Uterus (tissue), 4 donors: Measurements from ENCODE around the gene ACTL10. TPM values are rescaled to one million over a fixed set of nuclear protein-coding genes. Genes with fewer than 3 reads are reported as not detected.
A peak's percentile ranks its signal among the peaks of the same experiment; 100 is the strongest.

ENCODE experiments used
- DNase-seq, 2 donors: peaks; one replicate each; pipeline ENCODE4 v3.0.0-alpha.2; 2019 to 2020
- H3K27ac ChIP-seq, 2 donors: fragments of 200-600 bp; sonication (generic); 1 replicate in 1 of 2; 2 replicates in 1 of 2; pipeline ENCODE4 v1.5.1; 2016 to 2018
- H3K27me3 ChIP-seq, 2 donors: fragments of 200-600 bp; sonication (generic); one replicate each; pipeline ENCODE4 v1.5.1; 2018 to 2019; ENCODE audit warnings: control low read depth in 1 of 2
- H3K36me3 ChIP-seq, 2 donors: fragments of 200-600 bp; sonication (generic); one replicate each; pipeline ENCODE4 v1.5.1; 2019; ENCODE audit warnings: control low read depth in 1 of 2
- H3K4me1 ChIP-seq, 2 donors: fragments of 200-600 bp; sonication (generic); one replicate each; pipeline ENCODE4 v1.5.1; 2018 to 2019; ENCODE audit warnings: control low read depth in 1 of 2
- H3K4me3 ChIP-seq, 2 donors: fragments of 200-600 bp; sonication (generic); 1 replicate in 1 of 2; 2 replicates in 1 of 2; pipeline ENCODE4 v1.5.1; 2018 to 2019; ENCODE audit warnings: mild to moderate bottlenecking in 1 of 2
- H3K9me3 ChIP-seq, 2 donors: fragments of 200-600 bp; sonication (generic); one replicate each; pipeline ENCODE4 v1.5.1; 2019; ENCODE audit warnings: control low read depth in 1 of 2
- CTCF ChIP-seq, 4 experiments: fragments of 200-600 bp in 2 of 4; fragments of 450-650 bp in 2 of 4; sonication (generic) in 2 of 4; IDR thresholded peaks; one replicate each; pipeline ENCODE4 v1.5.1; 2016 to 2019; ENCODE audit warnings: antibody characterized with exemption in 4 of 4, mild to moderate bottlenecking in 2 of 4, moderate library complexity in 1 of 4
- POLR2A ChIP-seq, 2 donors: fragments of 450-650 bp; IDR thresholded peaks; one replicate each; pipeline ENCODE4 v1.6.1; 2016; ENCODE audit warnings: antibody characterized with exemption in 2 of 2, mild to moderate bottlenecking in 1 of 2, moderate library complexity in 1 of 2
- intact Hi-C: fragments of 100-400 bp; cut with DNase I; formaldehyde crosslinking; loops from one replicate; pipeline ENCODE4 v1.15.1; 2023; ENCODE audit warnings: low total_unique reads
- total RNA-seq, 4 donors: library from RNA; depleted of rRNA in 3 of 4; stranded (reverse); fragments of >200 nt in 3 of 4; gene quantifications; one replicate each; pipeline versions ENCODE4 v1.1.0 to v1.2.4, GENCODE V29; 2014 to 2023
- donor health status: DM: yes; HTN: yes; CAD: no.

The ACTL10 gene
- total RNA-seq, 4 donors from 2014 or later: 1.4 to 4.4 (median 1.9) TPM; not detected in 1

GRCh38 chr20:33660035-33660684 lies 6.6 kb upstream of the ACTL10 start:
- no peaks in the 10 kb centered on the region for H3K9me3 ChIP-seq
- no peak for TF ChIP-seq POLR2A (IDR thresholded peaks at IDR 0.05)
- no peak for TF ChIP-seq CTCF (IDR thresholded peaks at IDR 0.05)
- peaks cover 0 to 7% of the 10 kb centered on the region in 2 donors for H3K4me1 ChIP-seq
- H3K27me3 ChIP-seq: no peaks in the 10 kb centered on the region
- no peak overlapping the region for H3K4me3 ChIP-seq
- peak in 1 of 2 donors; percentile 18 for DNase-seq
- H3K36me3 ChIP-seq: no peaks in the 10 kb centered on the region
- intact Hi-C loops: no loop called here
- no peak overlapping the region for H3K27ac ChIP-seq

DNA sequence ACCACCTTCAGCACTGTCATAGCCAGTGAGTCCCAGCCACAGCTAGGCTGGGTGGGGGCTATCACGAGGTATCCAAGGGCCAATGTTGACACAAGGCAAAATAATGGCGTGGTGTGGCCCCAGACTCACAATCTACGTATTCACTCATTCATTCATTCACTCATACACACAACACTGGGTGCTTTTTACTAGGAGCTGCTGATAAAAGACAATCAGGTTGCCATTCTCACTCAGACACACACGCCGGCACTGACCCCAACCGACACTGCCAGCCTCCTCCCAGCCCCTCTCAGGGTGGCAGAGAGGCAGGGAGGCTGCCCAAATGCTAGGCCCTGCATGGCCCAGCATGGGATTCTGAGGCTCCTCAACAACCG lies 6.1 kb upstream of the ACTL10 start:
- Histone ChIP-seq H3K4me1 (peaks cover 0 to 7% of the 10 kb centered on the region in 2 donors), H3K36me3 (no peaks in the 10 kb centered on the region), H3K27me3 (no peaks in the 10 kb centered on the region), H3K4me3 (no peak overlapping the region), H3K27ac (no peak overlapping the region), H3K9me3 (no peaks in the 10 kb centered on the region)
- no peak for DNase-seq
- TF ChIP-seq POLR2A (IDR thresholded peaks at IDR 0.05) (no peak), CTCF (IDR thresholded peaks at IDR 0.05) (no peak)
- intact Hi-C loops: no loop called here

- peak within 1 kb of the TSS; percentile 60 to 72 for H3K4me3 ChIP-seq
- peak in 1 of 2 donors; percentile 18 for DNase-seq
- H3K27me3 ChIP-seq: no peaks in the 10 kb centered on the region
- intact Hi-C loops: no loop called here
- TF ChIP-seq CTCF (IDR thresholded peaks at IDR 0.05): no peak
- no peak for TF ChIP-seq POLR2A (IDR thresholded peaks at IDR 0.05)
- peaks cover 0 to 7% of the 10 kb centered on the region in 2 donors for H3K4me1 ChIP-seq
- H3K27ac ChIP-seq: peak within 1 kb of the TSS; percentile 89 to 91
- no peaks in the 10 kb centered on the region for H3K9me3 ChIP-seq
- H3K36me3 ChIP-seq: no peaks in the 10 kb centered on the region
Observed at GRCh38 chr20:33662172-33662571, 4.6 kb upstream of the ACTL10 start, which contains the start of gene C20orf144. TSS of gene C20orf144 (plus strand) at chr20:33662327. CDS start at chr20:33662346, 19 bp downstream.

DNA sequence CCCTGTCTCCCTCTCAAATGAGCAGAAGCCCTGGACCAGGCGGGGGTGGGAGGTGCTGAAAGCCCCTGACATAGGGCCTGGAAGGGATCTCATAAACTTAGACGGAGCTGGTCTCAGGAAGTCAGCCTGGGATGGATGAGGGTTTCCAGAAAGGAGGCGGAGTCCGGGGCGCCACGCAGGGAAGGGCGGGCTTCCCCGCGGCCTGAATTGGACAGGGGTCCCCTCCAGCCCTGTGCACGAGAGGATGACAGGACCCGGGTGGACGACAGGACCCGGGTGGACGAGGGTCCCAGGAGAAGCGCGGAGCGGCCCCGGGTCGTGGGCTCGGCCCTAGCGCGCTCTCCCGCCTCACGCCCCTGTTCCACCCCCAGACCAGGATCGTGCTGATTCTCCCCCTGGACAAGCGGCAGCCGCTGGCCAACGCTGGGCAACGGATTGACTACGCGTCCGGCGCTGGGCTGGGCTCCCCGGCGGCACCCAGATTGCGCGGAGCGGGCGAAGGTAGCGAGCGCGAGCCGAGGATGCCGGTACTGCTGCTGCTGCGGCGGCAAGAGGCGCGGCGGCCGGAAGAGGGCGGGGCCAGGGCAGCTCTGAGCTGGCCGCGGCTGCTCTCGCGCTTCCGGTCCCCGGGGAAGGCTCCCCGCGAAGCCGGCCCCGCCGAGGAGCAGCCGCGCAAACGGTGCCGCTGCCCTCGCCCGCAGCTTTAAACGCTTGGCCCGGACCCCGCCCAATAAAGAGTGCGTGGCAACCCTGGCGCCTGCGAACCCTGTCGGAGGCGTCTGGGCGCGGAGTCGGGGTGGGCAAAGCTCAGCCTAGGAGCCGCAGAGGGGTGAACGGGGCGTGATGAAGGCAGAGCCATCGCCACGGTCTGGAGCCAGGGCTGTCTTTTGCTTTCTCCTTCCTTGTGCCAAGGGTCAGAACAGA lies 3.3 kb upstream of the ACTL10 start:
- TF ChIP-seq POLR2A (IDR thresholded peaks at IDR 0.05): peak; percentile 29 to 73
- TF ChIP-seq CTCF (IDR thresholded peaks at IDR 0.05): peak in 1 of 4 experiments; percentile 26
- Histone ChIP-seq H3K9me3 (no peaks in the 10 kb centered on the region), H3K4me1 (peaks cover 0 to 7% of the 10 kb centered on the region in 2 donors), H3K36me3 (no peaks in the 10 kb centered on the region), H3K27me3 (no peaks in the 10 kb centered on the region), H3K27ac (peak overlapping the region; percentile 89 to 91), H3K4me3 (peak overlapping the region; percentile 60 to 72)
- DNase-seq: peak; percentile 70 to 80
- intact Hi-C loops: no loop called here
